HuH-7.5 (cell line): ENCODE measurements around the gene LRRD1.
"Not testable (repeated sequence)": the region's sequence is repeated elsewhere in the genome, so short reads cannot be mapped to it uniquely, and the experiment has no call there.

ENCODE experiments used
- DNase-seq: peaks from one replicate; pipeline ENCODE4 v3.0.0; 2011; ENCODE audit warnings: low spot score

Gene LRRD1

GRCh38 chr7:92141161-92141560, 37.8 kb downstream of the LRRD1 start:
- DNase-seq: no peak

- DNase-seq: no peak
Observed at GRCh38 chr7:92137557-92137956, 41.4 kb downstream of the LRRD1 start.

GRCh38 chr7:92135052-92135889, 43.7 kb downstream of the LRRD1 start:
- DNase-seq: peak; percentile 52

- DNase-seq: peak; percentile 89
Observed at GRCh38 chr7:92134271-92135051, 44.5 kb downstream of the LRRD1 start, which contains the start of gene CYP51A1. TSS of gene CYP51A1 (minus strand) at chr7:92134477. CDS start at chr7:92134364, 113 bp downstream.

- peak; percentile 67 for DNase-seq
Observed at GRCh38 chr7:92133737-92134270, 45.1 kb downstream of the LRRD1 start.

GRCh38 chr7:92133133-92133736, 45.7 kb downstream of the LRRD1 start:
- DNase-seq: no peak

GRCh38 chr7:92131764-92132330, 47.1 kb downstream of the LRRD1 start:
- no peak for DNase-seq

GRCh38 chr7:92131093-92131492, 47.8 kb downstream of the LRRD1 start:
- no peak for DNase-seq

- no peak for DNase-seq
Observed at GRCh38 chr7:92121681-92122080, 57.3 kb downstream of the LRRD1 start.

- no peak for DNase-seq
Observed at GRCh38 chr7:92119213-92119759, 59.7 kb downstream of the LRRD1 start.

- no peak for DNase-seq
Observed at GRCh38 chr7:92116949-92117348, 62.0 kb downstream of the LRRD1 start.

GRCh38 chr7:92115821-92116220, 63.1 kb downstream of the LRRD1 start:
- DNase-seq: no peak

GRCh38 chr7:92110857-92111256, 68.1 kb downstream of the LRRD1 start:
- DNase-seq: no peak

GRCh38 chr7:92108821-92109220, 70.1 kb downstream of the LRRD1 start:
- DNase-seq: no peak

GRCh38 chr7:92102862-92103261, 76.1 kb downstream of the LRRD1 start:
- DNase-seq: not testable (repeated sequence)

- DNase-seq: no peak
Observed at GRCh38 chr7:92100534-92100933, 78.4 kb downstream of the LRRD1 start.

- DNase-seq: no peak
Observed at GRCh38 chr7:92095380-92095779, 83.6 kb downstream of the LRRD1 start.
